ENCODE results near the gene MRPS15. TPM values are rescaled to one million over a fixed set of nuclear protein-coding genes. Genes with fewer than 3 reads are reported as not detected.

MRPS15 gene
- total and polyA plus RNA-seq, 2 of the 13 experiments (the other 11 are each of a cell fraction or from before 2014, with no cell fraction given): 59.0 to 113 TPM

DNA sequence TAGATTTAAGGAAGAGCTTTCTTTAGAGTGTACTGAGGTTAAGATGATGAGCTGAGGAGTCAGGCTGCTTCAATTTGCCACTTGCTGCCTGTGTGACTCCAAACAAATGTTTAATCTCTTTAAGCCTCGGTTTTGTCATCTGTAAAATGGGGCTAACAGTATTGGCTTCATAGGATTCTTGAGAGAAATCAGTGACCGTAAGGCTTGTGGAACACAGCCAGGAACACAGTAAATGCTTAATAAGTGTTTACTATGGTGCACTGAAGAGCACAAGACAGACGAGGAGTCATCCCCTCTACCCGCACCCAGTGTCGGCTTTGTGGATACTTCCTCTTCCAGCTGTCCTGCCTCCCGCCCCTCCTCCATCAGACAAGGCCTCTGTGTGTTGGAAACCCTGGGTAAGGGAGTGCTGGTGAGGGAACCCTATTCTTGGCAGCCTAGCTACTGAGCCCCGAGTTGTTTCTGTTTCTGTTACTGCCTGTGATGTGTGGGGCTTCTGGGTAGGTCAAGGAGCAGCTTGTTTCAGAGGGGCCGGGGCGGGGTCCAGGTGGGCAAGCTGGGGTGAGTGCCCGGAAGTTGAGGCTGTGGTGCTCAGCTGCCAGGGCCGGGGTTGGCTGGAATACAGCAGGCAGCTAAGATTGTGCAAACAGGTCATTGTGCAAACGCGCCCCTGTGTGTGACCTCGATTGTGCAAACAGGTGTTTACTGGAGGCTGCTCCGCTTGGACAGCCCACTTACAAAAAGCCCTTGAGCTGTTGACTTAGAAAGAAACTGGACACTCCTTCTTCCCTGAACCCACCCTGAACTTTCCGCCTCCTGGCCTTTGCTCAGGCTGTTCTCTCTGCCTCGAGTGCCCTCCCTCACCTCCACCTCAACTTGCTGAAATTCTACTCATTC, 22.5 kb upstream of the MRPS15 start (continued):
- TF ChIP-seq, protein P1, sequence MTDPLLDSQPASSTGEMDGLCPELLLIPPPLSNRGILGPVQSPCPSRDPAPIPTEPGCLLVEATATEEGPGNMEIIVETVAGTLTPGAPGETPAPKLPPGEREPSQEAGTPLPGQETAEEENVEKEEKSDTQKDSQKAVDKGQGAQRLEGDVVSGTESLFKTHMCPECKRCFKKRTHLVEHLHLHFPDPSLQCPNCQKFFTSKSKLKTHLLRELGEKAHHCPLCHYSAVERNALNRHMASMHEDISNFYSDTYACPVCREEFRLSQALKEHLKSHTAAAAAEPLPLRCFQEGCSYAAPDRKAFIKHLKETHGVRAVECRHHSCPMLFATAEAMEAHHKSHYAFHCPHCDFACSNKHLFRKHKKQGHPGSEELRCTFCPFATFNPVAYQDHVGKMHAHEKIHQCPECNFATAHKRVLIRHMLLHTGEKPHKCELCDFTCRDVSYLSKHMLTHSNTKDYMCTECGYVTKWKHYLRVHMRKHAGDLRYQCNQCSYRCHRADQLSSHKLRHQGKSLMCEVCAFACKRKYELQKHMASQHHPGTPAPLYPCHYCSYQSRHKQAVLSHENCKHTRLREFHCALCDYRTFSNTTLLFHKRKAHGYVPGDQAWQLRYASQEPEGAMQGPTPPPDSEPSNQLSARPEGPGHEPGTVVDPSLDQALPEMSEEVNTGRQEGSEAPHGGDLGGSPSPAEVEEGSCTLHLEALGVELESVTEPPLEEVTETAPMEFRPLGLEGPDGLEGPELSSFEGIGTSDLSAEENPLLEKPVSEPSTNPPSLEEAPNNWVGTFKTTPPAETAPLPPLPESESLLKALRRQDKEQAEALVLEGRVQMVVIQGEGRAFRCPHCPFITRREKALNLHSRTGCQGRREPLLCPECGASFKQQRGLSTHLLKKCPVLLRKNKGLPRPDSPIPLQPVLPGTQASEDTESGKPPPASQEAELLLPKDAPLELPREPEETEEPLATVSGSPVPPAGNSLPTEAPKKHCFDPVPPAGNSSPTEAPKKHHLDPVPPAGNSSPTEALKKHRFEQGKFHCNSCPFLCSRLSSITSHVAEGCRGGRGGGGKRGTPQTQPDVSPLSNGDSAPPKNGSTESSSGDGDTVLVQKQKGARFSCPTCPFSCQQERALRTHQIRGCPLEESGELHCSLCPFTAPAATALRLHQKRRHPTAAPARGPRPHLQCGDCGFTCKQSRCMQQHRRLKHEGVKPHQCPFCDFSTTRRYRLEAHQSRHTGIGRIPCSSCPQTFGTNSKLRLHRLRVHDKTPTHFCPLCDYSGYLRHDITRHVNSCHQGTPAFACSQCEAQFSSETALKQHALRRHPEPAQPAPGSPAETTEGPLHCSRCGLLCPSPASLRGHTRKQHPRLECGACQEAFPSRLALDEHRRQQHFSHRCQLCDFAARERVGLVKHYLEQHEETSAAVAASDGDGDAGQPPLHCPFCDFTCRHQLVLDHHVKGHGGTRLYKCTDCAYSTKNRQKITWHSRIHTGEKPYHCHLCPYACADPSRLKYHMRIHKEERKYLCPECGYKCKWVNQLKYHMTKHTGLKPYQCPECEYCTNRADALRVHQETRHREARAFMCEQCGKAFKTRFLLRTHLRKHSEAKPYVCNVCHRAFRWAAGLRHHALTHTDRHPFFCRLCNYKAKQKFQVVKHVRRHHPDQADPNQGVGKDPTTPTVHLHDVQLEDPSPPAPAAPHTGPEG (CRISPR knock-in tag; IDR thresholded peaks at IDR 0.05): peak; percentile 76; the same call in 1 of the 2 replicates
- TF ChIP-seq ZSCAN20 (CRISPR knock-in tag; IDR thresholded peaks at IDR 0.05; ENCODE audit: borderline replicate concordance) (peak; percentile 96), MAZ (IDR thresholded peaks at IDR 0.05; ENCODE audit: borderline replicate concordance, low read depth, low read length) (peak; percentile 69), MAZ (CRISPR knock-in tag; IDR thresholded peaks at IDR 0.05; ENCODE audit: low read depth) (peak; percentile 86), NFRKB (IDR thresholded peaks at IDR 0.05) (no peak), ZNF337 (CRISPR knock-in tag; IDR thresholded peaks at IDR 0.05; ENCODE audit: borderline replicate concordance, low read depth) (no peak), TSC22D2 (CRISPR knock-in tag; IDR thresholded peaks at IDR 0.05; ENCODE audit: borderline replicate concordance) (peak; percentile 30; the same call in 1 of the 2 replicates), GPN1 (CRISPR knock-in tag; IDR thresholded peaks at IDR 0.05; ENCODE audit: borderline replicate concordance) (no peak), KMT2A (CRISPR knock-in tag; IDR thresholded peaks at IDR 0.05) (peak; percentile 60), ZNF883 (CRISPR knock-in tag; IDR thresholded peaks at IDR 0.05; ENCODE audit: not compliant biosample characterization) (no peak), ZNF562 (CRISPR knock-in tag; IDR thresholded peaks at IDR 0.05; ENCODE audit: borderline replicate concordance) (no peak), NR1H2 (CRISPR knock-in tag; IDR thresholded peaks at IDR 0.05; ENCODE audit: borderline replicate concordance, low read depth) (no peak), MTF1 (CRISPR knock-in tag; IDR thresholded peaks at IDR 0.05) (0 out of 2 replicates have a peak, but pooled peaks have one; percentile 28), ZNF446 (CRISPR knock-in tag; IDR thresholded peaks at IDR 0.05) (no peak), ZNF143 (CRISPR knock-in tag; IDR thresholded peaks at IDR 0.05) (peak; percentile 85)
- TF ChIP-seq, protein P2, sequence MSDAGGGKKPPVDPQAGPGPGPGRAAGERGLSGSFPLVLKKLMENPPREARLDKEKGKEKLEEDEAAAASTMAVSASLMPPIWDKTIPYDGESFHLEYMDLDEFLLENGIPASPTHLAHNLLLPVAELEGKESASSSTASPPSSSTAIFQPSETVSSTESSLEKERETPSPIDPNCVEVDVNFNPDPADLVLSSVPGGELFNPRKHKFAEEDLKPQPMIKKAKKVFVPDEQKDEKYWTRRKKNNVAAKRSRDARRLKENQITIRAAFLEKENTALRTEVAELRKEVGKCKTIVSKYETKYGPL (CRISPR knock-in tag; IDR thresholded peaks at IDR 0.05): peak; percentile 75
- TF ChIP-seq, protein P3, sequence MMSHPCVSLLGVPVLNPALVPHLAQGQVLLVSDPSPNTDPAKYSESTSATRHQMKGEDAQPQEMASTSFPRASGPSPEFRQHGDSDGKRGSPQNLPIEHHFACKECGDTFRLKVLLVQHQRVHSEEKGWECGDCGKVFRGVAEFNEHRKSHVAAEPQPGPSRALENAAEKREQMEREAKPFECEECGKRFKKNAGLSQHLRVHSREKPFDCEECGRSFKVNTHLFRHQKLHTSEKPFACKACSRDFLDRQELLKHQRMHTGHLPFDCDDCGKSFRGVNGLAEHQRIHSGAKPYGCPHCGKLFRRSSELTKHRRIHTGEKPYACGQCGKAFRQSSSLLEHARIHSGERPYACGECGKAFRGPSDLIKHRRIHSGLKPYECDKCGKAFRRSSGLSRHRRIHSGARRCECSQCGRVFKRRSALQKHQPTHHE (CRISPR knock-in tag; IDR thresholded peaks at IDR 0.05; ENCODE audit: borderline replicate concordance): 0 out of 2 replicates have a peak, but pooled peaks have one; percentile 92

All from HepG2 (cell line).